GM12892 (cell line): ENCODE data around the gene NFIB.

Experiments
- DNase-seq: peaks from one replicate; pipeline ENCODE4 v3.0.0; 2011; ENCODE audit not compliant: insufficient read length
- FAIRE-seq: peaks from 2 replicates; lab custom pipeline; 2011; peaks lifted over from hg19 to GRCh38; lab: Jason Lieb, UNC
- POLR2A ChIP-seq: IDR thresholded peaks from 2 replicates; pipeline ENCODE4 v1.6.1; 2011; ENCODE audit warnings: low read depth, low read length, control low read depth
- POLR2AphosphoS5 ChIP-seq: IDR thresholded peaks from 2 replicates; pipeline ENCODE4 v1.6.1; 2011; ENCODE audit warnings: low read depth, low read length, control low read depth
- TAF1 ChIP-seq: IDR thresholded peaks from 2 replicates; pipeline ENCODE4 v1.6.1; 2011; ENCODE audit warnings: low read depth, mild to moderate bottlenecking, control low read depth, low read length, borderline replicate concordance

NFIB gene

GRCh38 chr9:14314929-14315874 is 1.3 kb upstream of the NFIB start:
- TF ChIP-seq TAF1 (no peak), POLR2AphosphoS5 (no peak), POLR2A (no peak)
- FAIRE-seq (no peak), DNase-seq (no peak)

GRCh38 chr9:14314424-14314928 is 535 bp upstream of the NFIB start:
- no peak for FAIRE-seq

GRCh38 chr9:14313378-14313940 is 482 bp downstream of the NFIB start:
- TF ChIP-seq POLR2AphosphoS5 (no peak), POLR2A (no peak), TAF1 (no peak)
- FAIRE-seq = no peak
- no peak for DNase-seq

More at GRCh38 chr9:14314424-14314928, 535 bp upstream of the NFIB start:
- no peak for TF ChIP-seq POLR2AphosphoS5
- no peak for TF ChIP-seq TAF1
- no peak for TF ChIP-seq POLR2A
- no peak for DNase-seq

GRCh38 chr9:14312719-14313377 is 1.1 kb downstream of the NFIB start:
- peak; percentile 40 for FAIRE-seq
- no peak for TF ChIP-seq POLR2AphosphoS5
- TF ChIP-seq POLR2A = no peak
- TF ChIP-seq TAF1 = no peak
- no peak for DNase-seq

GRCh38 chr9:14311956-14312685 is 1.8 kb downstream of the NFIB start:
- no peak for TF ChIP-seq TAF1
- no peak for TF ChIP-seq POLR2AphosphoS5
- TF ChIP-seq POLR2A = no peak
- no peak for FAIRE-seq
- no peak for DNase-seq

GRCh38 chr9:14311171-14311949 is 2.6 kb downstream of the NFIB start:
- TF ChIP-seq POLR2AphosphoS5 = no peak
- TF ChIP-seq TAF1 = no peak
- no peak for TF ChIP-seq POLR2A
- FAIRE-seq (no peak), DNase-seq (no peak)

- DNase-seq (no peak), FAIRE-seq (no peak)
- TF ChIP-seq POLR2A (no peak), POLR2AphosphoS5 (no peak), TAF1 (no peak)
Observed at GRCh38 chr9:14310311-14310710, 3.6 kb downstream of the NFIB start.

GRCh38 chr9:14309403-14309802 is 4.5 kb downstream of the NFIB start:
- TF ChIP-seq TAF1 = no peak
- TF ChIP-seq POLR2AphosphoS5 = no peak
- TF ChIP-seq POLR2A = no peak
- no peak for FAIRE-seq
- DNase-seq = no peak

GRCh38 chr9:14308853-14309145 is 5.1 kb downstream of the NFIB start:
- no peak for FAIRE-seq
- no peak for TF ChIP-seq POLR2AphosphoS5
- no peak for TF ChIP-seq TAF1
- TF ChIP-seq POLR2A = no peak
- DNase-seq = no peak
